HepG2 (cell line): ENCODE data around the gene DPH3. TPM values are rescaled to one million over a fixed set of nuclear protein-coding genes. Genes with fewer than 3 reads are reported as not detected.
A peak's percentile ranks its signal among the peaks of the same experiment; 100 is the strongest.

ENCODE experiments used
- ARID3A ChIP-seq: IDR thresholded peaks from 2 replicates; pipeline ENCODE4 v1.6.1; 2012; ENCODE audit warnings: low read depth, low read length, improper control_type of control experiment
- ATF3 ChIP-seq: sonication (generic); formaldehyde crosslinking; IDR thresholded peaks from 2 replicates; pipeline ENCODE4 v1.4.0; 2020; ENCODE audit warnings: missing genetic modification reagents
- ESRRA ChIP-seq: sonication (generic); formaldehyde crosslinking; IDR thresholded peaks from 2 replicates; pipeline ENCODE4 v1.5.1; 2020; ENCODE audit warnings: mild to moderate bottlenecking, low read depth, missing genetic modification reagents
- HHEX ChIP-seq: IDR thresholded peaks from 2 replicates; pipeline ENCODE4 v1.6.1; 2016; ENCODE audit warnings: control low read depth
- HNRNPUL1 ChIP-seq: fragments of 200-400 bp; formaldehyde crosslinking; IDR thresholded peaks from 2 replicates; pipeline ENCODE4 v1.6.1; 2017; ENCODE audit warnings: low read depth, mild to moderate bottlenecking, low read length, moderate library complexity
- IRF1 ChIP-seq: sonication (generic); formaldehyde crosslinking; IDR thresholded peaks from 2 replicates; pipeline ENCODE4 v1.4.0; 2020; ENCODE audit warnings: low read depth, mild to moderate bottlenecking, missing genetic modification reagents
- KLF12 ChIP-seq: sonication (generic); formaldehyde crosslinking; IDR thresholded peaks from 2 replicates; pipeline ENCODE4 v1.4.0; 2020; ENCODE audit warnings: missing genetic modification reagents, borderline replicate concordance
- MED1 ChIP-seq: sonication (generic); formaldehyde crosslinking; IDR thresholded peaks from 2 replicates; pipeline ENCODE4 v1.4.0; 2020; ENCODE audit warnings: missing genetic modification reagents
- MEF2D ChIP-seq: sonication (generic); formaldehyde crosslinking; IDR thresholded peaks from 2 replicates; pipeline ENCODE4 v1.5.1; 2020; ENCODE audit warnings: mild to moderate bottlenecking, missing genetic modification reagents
- MIXL1 ChIP-seq: IDR thresholded peaks from 2 replicates; pipeline ENCODE4 v1.6.1; 2016
- MLX ChIP-seq: IDR thresholded peaks from 2 replicates; pipeline ENCODE4 v1.6.1; 2016
- NR2C2 ChIP-seq: sonication (generic); formaldehyde crosslinking; IDR thresholded peaks from 2 replicates; pipeline ENCODE4 v1.4.0; 2020; ENCODE audit warnings: missing genetic modification reagents, mild to moderate bottlenecking, moderate library complexity, borderline replicate concordance
- PHF20 ChIP-seq: sonication (generic); formaldehyde crosslinking; IDR thresholded peaks from 2 replicates; pipeline ENCODE4 v1.5.0; 2020; ENCODE audit warnings: mild to moderate bottlenecking, missing genetic modification reagents
- POLR2AphosphoS5 ChIP-seq: IDR thresholded peaks from 2 replicates; pipeline ENCODE4 v1.6.1; 2012; ENCODE audit warnings: low read depth, low read length
- PRDM10 ChIP-seq: sonication (generic); formaldehyde crosslinking; IDR thresholded peaks from 2 replicates; pipeline ENCODE4 v1.4.0; 2020; ENCODE audit warnings: low read depth, missing genetic modification reagents
- RORA ChIP-seq: sonication (generic); formaldehyde crosslinking; IDR thresholded peaks from 2 replicates; pipeline ENCODE4 v1.5.0; 2020; ENCODE audit warnings: mild to moderate bottlenecking, missing genetic modification reagents, moderate library complexity
- SRSF4 ChIP-seq: fragments of 200-400 bp; formaldehyde crosslinking; IDR thresholded peaks from one replicate; pipeline ENCODE4 v1.6.1; 2018; ENCODE audit warnings: mild to moderate bottlenecking, low read depth, low read length, moderate library complexity; ENCODE audit not compliant: poor library complexity, severe bottlenecking
- ZBTB14 ChIP-seq: sonication (generic); formaldehyde crosslinking; IDR thresholded peaks from 2 replicates; pipeline ENCODE4 v1.4.0; 2020; ENCODE audit warnings: missing genetic modification reagents
- ZNF337 ChIP-seq: sonication (generic); formaldehyde crosslinking; IDR thresholded peaks from 2 replicates; pipeline ENCODE4 v1.5.1; 2020; ENCODE audit warnings: missing genetic modification reagents, low read depth, mild to moderate bottlenecking, borderline replicate concordance
- ZNF766 ChIP-seq: sonication (generic); formaldehyde crosslinking; IDR thresholded peaks from 2 replicates; pipeline ENCODE4 v1.5.0; 2020; ENCODE audit warnings: missing genetic modification reagents, borderline replicate concordance
- ZNF83 ChIP-seq: sonication (generic); formaldehyde crosslinking; IDR thresholded peaks from 2 replicates; pipeline ENCODE4 v1.4.0; 2020; ENCODE audit warnings: missing genetic modification reagents, mild to moderate bottlenecking, borderline replicate concordance
- ZSCAN29 ChIP-seq: sonication (generic); formaldehyde crosslinking; conservative IDR thresholded peaks from 2 replicates; pipeline ENCODE4 v1.4.0; 2020; ENCODE audit warnings: mild to moderate bottlenecking, missing genetic modification reagents
- polyA plus RNA-seq, 8 experiments: library from polyadenylated mRNA; depleted of rRNA in 3 of 8; stranded (reverse) in 7 of 8; unstranded in 1 of 8; fragments of >200 nt; fragmentation: Illumina TruSeq in 4 of 8; extraction: Trizol in 4 of 8; gene quantifications; 2 replicates each; pipeline versions ENCODE4 v1.2.1 to v1.2.3, GENCODE V29; 2011 to 2016; ENCODE audit warnings: low read depth in 4 of 8, missing spikeins in 1 of 8, mixed read lengths in 1 of 8; ENCODE audit not compliant: insufficient read depth in 1 of 8
- total RNA-seq, 5 experiments: library from RNA; depleted of rRNA; stranded (reverse); fragments of >200 nt; fragmentation: Illumina TruSeq; extraction: Trizol; gene quantifications; 2 replicates each; pipeline ENCODE4 v1.2.3, GENCODE V29; 2016; ENCODE audit warnings: low read depth in 1 of 5

Gene DPH3
- total and polyA plus RNA-seq, 2 of the 13 experiments (the other 11 are each of a cell fraction or from before 2014, with no cell fraction given) = 18.3 to 21.6 TPM

- TF ChIP-seq ZNF337 (CRISPR knock-in tag) = no peak
- no peak for TF ChIP-seq ZBTB14 (CRISPR knock-in tag)
- no peak for TF ChIP-seq IRF1
- no peak for TF ChIP-seq ZNF83 (CRISPR knock-in tag)
- TF ChIP-seq POLR2AphosphoS5 = 0 out of 2 replicates have a peak, but pooled peaks have one; percentile 15
- peak; percentile 45; the same call in 1 of the 2 replicates for TF ChIP-seq MLX
- peak; percentile 74; the same call in 1 of the 2 replicates for TF ChIP-seq ARID3A
- TF ChIP-seq SRSF4 = no peak
- TF ChIP-seq PHF20 (CRISPR knock-in tag) = no peak
- TF ChIP-seq ATF3 (CRISPR knock-in tag) = no peak
- TF ChIP-seq MIXL1 = no peak
- TF ChIP-seq PRDM10 = peak; percentile 39; the same call in 1 of the 2 replicates
- TF ChIP-seq NR2C2 (CRISPR knock-in tag) = no peak
- peak; percentile 39; the same call in 1 of the 2 replicates for TF ChIP-seq MED1 (CRISPR knock-in tag)
- no peak for TF ChIP-seq RORA (CRISPR knock-in tag)
- TF ChIP-seq ZNF766 = no peak
- TF ChIP-seq KLF12 (CRISPR knock-in tag) = no peak
- TF ChIP-seq HNRNPUL1 = no peak
- TF ChIP-seq HHEX (CRISPR knock-in tag) = no peak
- TF ChIP-seq ESRRA = no peak
- peak; percentile 87 for TF ChIP-seq MEF2D (CRISPR knock-in tag)
- TF ChIP-seq ZSCAN29 (CRISPR knock-in tag) = no peak
Measured at GRCh38 chr3:16252243-16252978, 12.3 kb downstream of the DPH3 start (continued).
